GM08714 (cell line): ENCODE results near the gene TMEM97.
"Not testable (repeated sequence)": the region's sequence is repeated elsewhere in the genome, so short reads cannot be mapped to it uniquely, and the experiment has no call there.

ENCODE experiments used
- H3K4me3 ChIP-seq: fragments of 200-500 bp; sonication (Bioruptor generic); 2 replicates; pipeline ENCODE4 v1.5.1; 2014; ENCODE audit warnings: mild to moderate bottlenecking, low read length, inconsistent platforms
- ZNF274 ChIP-seq: IDR thresholded peaks from 2 replicates; pipeline ENCODE4 v1.6.1; 2012; ENCODE audit warnings: mild to moderate bottlenecking, low read depth, low read length

TMEM97 gene

GRCh38 chr17:28325211-28325610 is 6.2 kb downstream of the TMEM97 start:
- TF ChIP-seq ZNF274 = no peak

GRCh38 chr17:28326114-28326513 is 7.1 kb downstream of the TMEM97 start:
- TF ChIP-seq ZNF274 = no peak
- no peak overlapping the region for H3K4me3 ChIP-seq

More at GRCh38 chr17:28325211-28325610, 6.2 kb downstream of the TMEM97 start:
- no peak overlapping the region for H3K4me3 ChIP-seq

GRCh38 chr17:28327031-28327607 is 8.1 kb downstream of the TMEM97 start:
- no peak for TF ChIP-seq ZNF274
- no peak overlapping the region for H3K4me3 ChIP-seq

- H3K4me3 ChIP-seq = no peak overlapping the region
- TF ChIP-seq ZNF274 = no peak
Observed at GRCh38 chr17:28327709-28328108, 8.7 kb downstream of the TMEM97 start.

GRCh38 chr17:28328325-28328724 is 9.3 kb downstream of the TMEM97 start:
- no peak for TF ChIP-seq ZNF274
- no peak overlapping the region for H3K4me3 ChIP-seq

- TF ChIP-seq ZNF274 = no peak
- H3K4me3 ChIP-seq = no peak overlapping the region
Observed at GRCh38 chr17:28330671-28331070, 11.7 kb downstream of the TMEM97 start.

DNA sequence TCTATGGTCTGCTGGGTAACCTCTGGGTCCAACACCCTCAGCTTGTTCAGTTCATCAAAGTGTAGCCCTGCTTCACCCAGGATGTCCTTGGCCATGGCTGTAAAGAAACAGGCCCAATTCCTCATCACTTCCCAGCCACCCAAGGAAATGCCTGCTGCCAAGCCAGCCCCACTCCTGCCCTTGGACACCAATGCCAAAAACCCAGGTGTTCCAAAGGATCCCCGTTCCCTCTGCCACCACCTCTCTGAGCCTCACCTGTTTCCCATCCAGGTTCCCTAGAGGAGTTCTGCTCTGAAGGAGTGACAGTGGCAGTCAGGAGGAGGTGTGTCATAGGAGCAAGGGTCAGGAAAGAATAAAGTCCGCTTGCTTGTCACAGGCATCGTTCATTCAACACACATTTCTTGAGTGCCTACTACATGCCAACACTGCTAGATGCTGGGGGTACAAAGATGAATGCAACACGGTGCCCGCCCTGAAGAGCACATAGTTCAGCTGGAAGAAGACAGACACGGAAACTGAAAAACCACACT is 13.0 kb downstream of the TMEM97 start:
- H3K4me3 ChIP-seq = no peak overlapping the region
- no peak for TF ChIP-seq ZNF274

- no peak overlapping the region for H3K4me3 ChIP-seq
- TF ChIP-seq ZNF274 = no peak
Observed at GRCh38 chr17:28333083-28333746, 14.2 kb downstream of the TMEM97 start.

DNA sequence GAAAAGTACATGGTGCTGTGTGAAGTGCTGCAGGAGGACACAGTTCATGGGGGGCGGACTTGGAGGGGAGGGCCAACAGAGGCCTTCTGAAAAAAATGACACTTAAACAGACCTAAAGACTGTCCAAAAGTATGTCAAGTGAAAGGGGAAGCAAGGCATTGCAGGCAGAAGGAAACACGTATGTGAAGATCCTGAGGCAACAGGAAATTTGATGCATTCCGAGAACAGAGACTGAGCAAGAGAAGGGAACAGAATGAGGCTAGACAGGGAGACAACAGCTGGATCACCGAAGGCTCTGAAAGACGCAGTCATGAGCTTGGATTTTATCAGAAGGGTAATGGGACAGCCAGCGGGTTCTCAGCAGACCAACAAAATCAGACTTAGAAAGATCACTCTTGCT is 15.2 kb downstream of the TMEM97 start:
- no peak for TF ChIP-seq ZNF274
- peak overlapping the region; percentile 89; the same call in 1 of the 2 replicates for H3K4me3 ChIP-seq

GRCh38 chr17:28334666-28335200 is 15.7 kb downstream of the TMEM97 start:
- H3K4me3 ChIP-seq = peak overlapping the region; percentile 89
- no peak for TF ChIP-seq ZNF274

GRCh38 chr17:28335201-28335958 is 16.4 kb downstream of the TMEM97 start, which contains the start of the genes IFT20 and TNFAIP1:
TSS of gene IFT20 (minus strand) at chr17:28335472. CDS start at chr17:28331985, 3,487 bp downstream.
TSS of gene TNFAIP1 (plus strand) at chr17:28335761. CDS start at chr17:28339522, 3,761 bp downstream.
- peak within 1 kb of the TSS; percentile 96 for H3K4me3 ChIP-seq
- TF ChIP-seq ZNF274 = no peak

GRCh38 chr17:28335959-28336871 is 17.2 kb downstream of the TMEM97 start:
- no peak for TF ChIP-seq ZNF274
- peak overlapping the region; percentile 96 for H3K4me3 ChIP-seq

- no peak for TF ChIP-seq ZNF274
- H3K4me3 ChIP-seq = no peak overlapping the region
Observed at GRCh38 chr17:28338056-28338768, 19.2 kb downstream of the TMEM97 start.

DNA sequence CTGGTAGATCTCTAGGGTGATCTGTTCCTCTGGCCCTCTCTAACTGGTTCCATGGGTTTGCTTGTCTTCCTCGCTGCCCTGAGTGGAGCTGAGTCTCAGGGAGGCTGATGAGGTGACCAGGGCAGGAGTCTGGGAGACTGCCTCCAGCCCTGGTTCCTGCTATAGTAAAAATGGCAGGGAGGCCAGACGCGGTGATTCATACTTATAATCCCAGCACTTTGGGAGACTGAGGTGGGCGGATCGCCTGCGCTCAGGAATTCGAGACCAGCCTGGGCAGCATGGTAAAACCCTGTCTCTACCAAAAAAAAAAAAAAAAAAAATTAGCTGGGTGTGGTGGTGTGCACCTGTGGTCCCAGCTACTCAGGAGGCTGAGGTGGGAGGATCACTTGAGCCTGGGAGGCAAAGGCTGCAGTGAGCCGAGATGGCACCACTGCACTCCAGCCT is 19.8 kb downstream of the TMEM97 start:
- H3K4me3 ChIP-seq = not testable (repeated sequence)
